Activated T-cell treated with anti-CD3 and anti-CD28 coated beads for 1 hour (primary cell): Measurements from ENCODE around the gene ACSL5.

Experiments used
- DNase-seq: peaks from one replicate; pipeline ENCODE4 v3.0.0-alpha.2; 2020; ENCODE audit warnings: low read depth

ACSL5 gene

GRCh38 chr10:112409755-112410154 is 35.8 kb downstream of the ACSL5 start:
- DNase-seq = no peak

GRCh38 chr10:112412696-112413095 is 38.8 kb downstream of the ACSL5 start:
- no peak for DNase-seq

- no peak for DNase-seq
Measured at GRCh38 chr10:112421731-112422130, 47.8 kb downstream of the ACSL5 start.

GRCh38 chr10:112424651-112425050 is 50.7 kb downstream of the ACSL5 start:
- no peak for DNase-seq

- no peak for DNase-seq
Measured at GRCh38 chr10:112426111-112426510, 52.2 kb downstream of the ACSL5 start.

- no peak for DNase-seq
Measured at GRCh38 chr10:112429147-112429546, 55.2 kb downstream of the ACSL5 start.

GRCh38 chr10:112429654-112430230 is 55.8 kb downstream of the ACSL5 start:
- no peak for DNase-seq

GRCh38 chr10:112433136-112433535 is 59.2 kb downstream of the ACSL5 start:
- DNase-seq = no peak

- DNase-seq = no peak
Measured at GRCh38 chr10:112434988-112435619, 61.2 kb downstream of the ACSL5 start.

GRCh38 chr10:112438356-112438755 is 64.4 kb downstream of the ACSL5 start:
- DNase-seq = no peak

GRCh38 chr10:112441520-112441919 is 67.6 kb downstream of the ACSL5 start:
- no peak for DNase-seq

GRCh38 chr10:112442063-112442462 is 68.1 kb downstream of the ACSL5 start:
- no peak for DNase-seq

GRCh38 chr10:112446055-112446854 is 72.3 kb downstream of the ACSL5 start:
- no peak for DNase-seq

GRCh38 chr10:112446855-112447619 is 73.1 kb downstream of the ACSL5 start, which contains the start of the genes VTI1A and ZDHHC6:
Gene VTI1A, plus strand, starts transcription at chr10:112447215. Its CDS starts 159 bp downstream, at chr10:112447374.
Gene ZDHHC6, minus strand, starts transcription at chr10:112446914. Its CDS starts 1,478 bp downstream, at chr10:112445436.
- peak; percentile 76 for DNase-seq

- no peak for DNase-seq
Measured at GRCh38 chr10:112447620-112447928, 73.7 kb downstream of the ACSL5 start.

GRCh38 chr10:112448888-112449287 is 75.0 kb downstream of the ACSL5 start:
- no peak for DNase-seq

- no peak for DNase-seq
Measured at GRCh38 chr10:112454910-112455779, 81.2 kb downstream of the ACSL5 start.

- no peak for DNase-seq
Measured at GRCh38 chr10:112456533-112456932, 82.6 kb downstream of the ACSL5 start.

GRCh38 chr10:112460366-112460765 is 86.5 kb downstream of the ACSL5 start:
- DNase-seq = no peak

GRCh38 chr10:112461029-112461887 is 87.3 kb downstream of the ACSL5 start:
- DNase-seq = no peak
